Stimulated activated CD8-positive, alpha-beta memory T cell treated with anti-CD3 and anti-CD28 coated beads, Interleukin-4, amount 100 ng/mL, for 1 hour (primary cell): ENCODE data around the gene ACTRT2.

Experiments
- DNase-seq, 2 donors: peaks; one replicate each; pipeline ENCODE4 v3.0.0-alpha.2; 2020; ENCODE audit warnings: low read depth in 2 of 2, low spot score in 1 of 2

The ACTRT2 gene

GRCh38 chr1:3021233-3021671, at the start of gene ACTRT2:
Gene ACTRT2, plus strand, starts transcription at chr1:3021467. Its CDS starts 220 bp downstream, at chr1:3021687.
- no peak for DNase-seq

DNA sequence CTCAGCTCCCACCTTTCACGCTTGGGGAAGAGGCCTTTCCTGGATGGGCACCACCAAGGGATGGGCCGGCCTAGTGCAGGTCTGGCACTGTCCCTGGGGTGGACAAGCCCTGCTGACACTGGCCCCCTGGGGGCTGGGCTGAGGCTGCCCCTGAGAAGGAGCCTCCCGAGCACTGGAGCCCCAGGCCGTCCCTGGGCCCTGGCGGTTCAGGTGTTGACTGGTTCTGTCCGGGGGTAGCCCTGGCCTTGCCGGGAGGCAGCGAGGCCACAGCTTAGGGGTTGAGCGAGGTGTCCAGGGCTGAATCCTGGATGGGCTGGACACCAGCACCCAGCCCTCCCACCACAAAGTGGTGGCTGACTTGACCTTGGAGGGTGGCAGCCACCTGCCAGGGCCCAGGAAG, 49.7 kb upstream of the ACTRT2 start:
- DNase-seq, result no peak

DNA sequence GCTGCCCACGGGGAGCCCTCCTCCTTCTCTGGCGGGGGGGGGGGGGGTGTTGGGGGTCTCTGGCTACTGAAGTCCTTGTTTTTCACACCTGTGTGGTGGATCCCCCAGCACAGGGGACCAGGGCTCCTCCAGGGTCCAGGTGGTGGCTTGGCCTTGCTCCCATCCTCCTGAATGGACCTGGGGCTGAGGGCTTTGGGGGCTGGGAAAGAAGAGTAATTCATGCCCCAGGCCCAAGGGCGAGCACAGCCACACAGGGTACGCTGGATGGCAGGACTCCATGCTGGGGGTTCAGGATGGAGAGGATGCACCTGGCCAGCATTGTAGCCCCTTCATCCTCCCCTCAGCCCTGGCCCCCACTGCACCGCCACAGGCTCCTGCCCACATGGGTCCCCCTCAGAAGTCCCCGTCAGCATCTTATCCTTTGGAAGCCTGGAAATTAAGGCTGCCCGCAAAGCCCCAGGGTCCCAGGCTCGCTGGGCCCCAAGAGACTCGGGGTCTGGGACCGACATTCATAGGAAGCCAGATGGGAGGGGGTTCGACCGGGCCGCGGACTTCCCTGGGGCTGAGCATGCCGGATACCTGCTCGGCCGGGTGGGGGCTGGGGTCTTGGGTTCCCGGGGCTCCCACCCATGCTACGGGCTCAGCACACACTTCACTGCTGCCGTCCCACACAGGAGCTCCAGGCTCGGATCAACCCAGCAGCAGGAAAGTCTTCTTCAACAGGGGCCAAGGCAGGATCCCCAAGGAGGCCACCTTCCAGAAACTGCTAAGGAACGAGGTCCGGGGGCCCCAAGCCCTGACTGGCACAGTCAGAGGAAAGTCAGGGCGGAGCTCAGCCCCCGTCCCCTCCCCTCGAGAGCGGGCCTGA, 49.0 kb upstream of the ACTRT2 start:
- no peak for DNase-seq

GRCh38 chr1:2972879-2973575, 48.2 kb upstream of the ACTRT2 start:
- DNase-seq, result no peak

GRCh38 chr1:2973601-2974593, 47.4 kb upstream of the ACTRT2 start:
- no peak for DNase-seq

DNA sequence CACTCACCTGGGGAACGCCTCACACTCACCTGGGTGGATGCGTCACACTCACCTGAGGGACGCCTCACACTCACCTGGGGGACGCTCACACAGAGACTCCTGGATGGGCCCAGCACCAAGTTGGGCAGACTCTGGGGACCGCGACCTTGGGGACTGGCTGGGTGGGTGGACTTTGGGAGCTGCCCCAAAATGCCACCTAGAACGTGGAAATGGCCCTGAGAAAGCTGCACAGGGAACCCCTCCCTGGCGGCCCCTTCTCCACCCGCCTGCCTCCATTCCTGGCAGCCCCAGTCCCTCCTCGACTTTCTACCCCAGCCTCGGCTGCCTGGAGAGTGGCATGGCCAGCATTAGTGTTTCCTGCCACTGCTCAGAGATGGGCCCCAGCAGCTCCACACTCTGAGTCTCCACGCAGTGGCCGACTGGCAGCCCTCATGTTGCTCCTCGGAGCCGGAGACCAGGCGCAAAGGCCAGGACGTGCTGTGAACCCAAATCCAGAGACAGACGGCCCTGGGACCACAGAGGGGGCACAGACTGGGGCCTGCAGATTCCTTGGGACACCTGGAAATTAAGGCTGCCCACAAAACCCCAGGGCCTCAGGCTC, 46.5 kb upstream of the ACTRT2 start:
- no peak for DNase-seq

DNA sequence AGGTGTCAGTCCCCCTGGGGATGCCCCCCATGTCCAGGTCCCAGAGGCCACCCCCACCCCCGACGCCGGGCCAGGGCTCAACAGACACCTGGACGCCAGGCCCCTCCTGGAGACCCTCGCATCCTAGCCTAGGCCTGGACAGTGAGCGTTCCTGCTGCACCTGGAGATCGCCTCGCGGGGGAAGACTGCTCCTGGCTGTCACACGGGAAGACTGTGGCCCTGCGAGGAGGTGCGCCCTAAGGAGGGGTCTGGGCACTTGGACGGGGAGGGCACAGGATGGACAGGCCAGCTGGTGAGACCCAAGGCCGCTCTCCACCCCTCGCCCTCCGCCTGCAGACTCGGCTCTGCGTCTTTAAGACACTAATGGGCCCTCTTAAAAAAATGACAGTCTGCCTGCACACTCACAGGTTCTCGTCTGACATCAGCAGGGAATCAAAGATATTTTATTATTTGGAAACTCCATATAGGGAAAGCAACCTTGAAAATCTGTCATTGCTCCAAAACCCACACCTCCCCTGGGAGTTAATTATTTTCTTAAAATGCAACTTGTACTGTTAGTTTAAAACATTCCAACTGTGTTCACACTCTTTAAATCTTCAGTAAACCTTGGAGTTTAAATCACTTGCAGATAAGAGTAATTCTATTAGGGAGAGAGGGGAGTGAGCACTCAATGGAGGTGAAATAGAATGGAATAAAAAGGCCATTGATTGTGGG, 45.6 kb upstream of the ACTRT2 start:
- no peak for DNase-seq

GRCh38 chr1:2976180-2976562, 45.1 kb upstream of the ACTRT2 start:
- DNase-seq, result no peak

DNA sequence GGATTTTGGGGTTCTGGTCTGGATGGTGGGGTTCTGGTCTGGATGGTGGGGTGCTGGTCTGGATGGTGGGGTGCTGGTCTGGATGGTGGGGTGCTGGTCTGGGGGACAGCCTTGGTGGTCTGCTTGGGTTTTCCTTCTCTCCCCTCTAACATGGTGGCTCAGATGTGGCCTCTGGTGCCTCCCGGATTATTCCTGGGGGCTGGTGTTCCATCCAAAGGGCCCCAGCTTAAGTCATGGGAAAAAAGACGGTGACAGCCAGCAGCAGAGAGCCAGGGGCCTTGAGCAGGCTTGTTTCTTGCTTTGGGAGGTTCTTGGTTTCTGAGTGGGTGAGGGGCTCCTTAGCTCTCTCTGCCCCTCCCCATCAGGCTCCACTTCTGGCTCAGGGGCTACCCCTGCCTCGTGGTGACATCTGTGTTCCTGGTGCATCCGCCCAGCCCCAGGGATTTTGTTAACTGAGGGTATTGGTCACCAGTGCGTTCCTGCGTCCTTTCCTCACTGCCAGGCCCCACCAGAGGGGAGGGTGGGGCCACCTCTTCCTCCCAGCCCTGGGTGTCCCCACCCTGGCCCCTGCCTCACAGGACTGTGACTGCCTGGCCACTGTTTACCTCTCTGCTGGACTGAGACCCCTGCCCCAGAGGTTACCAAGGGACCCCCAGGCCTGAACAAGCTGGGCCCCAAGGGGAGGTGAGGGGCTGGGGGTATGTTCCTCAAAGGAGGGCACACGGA, 43.2 kb upstream of the ACTRT2 start:
- DNase-seq, result no peak

GRCh38 chr1:2978691-2979190, 42.5 kb upstream of the ACTRT2 start:
- DNase-seq, result no peak

GRCh38 chr1:2979191-2980072, 41.8 kb upstream of the ACTRT2 start:
- no peak for DNase-seq

GRCh38 chr1:2980073-2980791, 41.0 kb upstream of the ACTRT2 start:
- no peak for DNase-seq

- no peak for DNase-seq
These were observed 40.4 kb upstream of the ACTRT2 start for GRCh38 chr1:2980849-2981248.

GRCh38 chr1:2981388-2981787, 39.9 kb upstream of the ACTRT2 start:
- DNase-seq, result no peak

DNA sequence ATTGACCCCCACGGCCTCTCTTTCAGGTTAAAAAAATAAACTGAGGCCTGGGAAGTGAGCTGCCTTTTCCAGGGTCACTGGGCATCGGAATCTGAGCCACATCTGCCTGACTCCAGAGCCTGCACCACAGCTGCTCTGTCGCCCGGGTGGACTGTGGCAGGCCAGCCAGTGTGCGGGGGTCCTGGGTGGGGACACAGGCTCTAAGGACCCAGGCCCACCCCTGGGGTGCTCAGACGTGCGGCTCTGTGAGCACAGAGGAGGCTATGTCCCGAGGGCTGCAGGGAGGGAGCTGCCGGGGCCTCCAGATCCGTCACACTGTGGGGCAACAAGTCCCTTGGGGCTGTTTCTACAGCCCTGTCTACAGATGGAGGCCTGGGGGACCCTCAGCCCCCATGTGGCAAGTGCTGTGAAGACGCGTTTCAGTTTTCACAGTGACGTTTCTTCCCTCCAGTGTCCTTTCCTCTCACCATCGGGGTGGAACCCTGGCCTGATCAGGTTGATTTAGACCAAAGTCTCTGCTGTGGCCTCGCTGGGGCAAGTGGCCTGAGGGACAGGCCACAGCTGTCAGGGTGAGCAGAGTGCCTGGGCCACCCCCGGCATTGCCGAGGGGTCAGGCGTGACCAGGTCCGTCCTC, 39.2 kb upstream of the ACTRT2 start:
- DNase-seq, result no peak

DNA sequence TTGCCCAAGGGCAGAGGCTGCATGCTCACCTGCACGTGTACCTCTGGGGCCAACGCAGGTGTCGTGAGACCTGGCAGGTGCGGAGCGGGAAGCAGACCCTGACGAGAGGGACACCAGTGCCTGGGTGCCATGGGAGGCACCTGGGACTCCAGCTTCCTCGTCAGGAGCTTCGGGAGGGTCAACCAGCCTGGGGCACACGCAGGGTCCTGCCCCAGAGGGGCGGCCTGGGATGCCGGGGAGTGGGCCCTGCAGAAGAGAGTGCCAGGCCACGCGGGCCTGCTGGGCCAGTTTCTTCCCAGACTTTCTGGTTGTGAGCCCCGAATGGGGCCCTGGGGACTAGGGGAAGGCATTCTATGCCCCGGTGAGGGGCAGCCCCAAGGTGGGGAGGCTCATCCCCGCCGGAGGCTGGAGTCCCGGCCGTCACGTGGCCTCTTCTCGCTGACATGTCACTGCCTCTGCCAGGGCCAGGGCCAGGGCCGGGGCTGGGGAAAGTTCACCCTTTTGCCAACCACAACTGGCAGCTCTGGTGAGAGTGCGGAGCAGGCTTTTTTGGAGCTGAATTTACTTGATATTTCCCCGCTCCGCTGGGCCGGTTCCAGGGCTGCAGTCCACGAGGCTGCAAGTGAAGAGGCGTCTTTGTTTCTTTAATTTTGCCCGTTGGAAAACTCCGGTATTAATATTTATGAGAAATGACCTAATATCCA, 38.5 kb upstream of the ACTRT2 start:
- DNase-seq, result no peak

GRCh38 chr1:2983319-2983705, 38.0 kb upstream of the ACTRT2 start:
- DNase-seq, result no peak
